ENCODE data around the gene DNAJB12.
A peak's percentile ranks its signal among the peaks of the same experiment; 100 is the strongest.

DNA sequence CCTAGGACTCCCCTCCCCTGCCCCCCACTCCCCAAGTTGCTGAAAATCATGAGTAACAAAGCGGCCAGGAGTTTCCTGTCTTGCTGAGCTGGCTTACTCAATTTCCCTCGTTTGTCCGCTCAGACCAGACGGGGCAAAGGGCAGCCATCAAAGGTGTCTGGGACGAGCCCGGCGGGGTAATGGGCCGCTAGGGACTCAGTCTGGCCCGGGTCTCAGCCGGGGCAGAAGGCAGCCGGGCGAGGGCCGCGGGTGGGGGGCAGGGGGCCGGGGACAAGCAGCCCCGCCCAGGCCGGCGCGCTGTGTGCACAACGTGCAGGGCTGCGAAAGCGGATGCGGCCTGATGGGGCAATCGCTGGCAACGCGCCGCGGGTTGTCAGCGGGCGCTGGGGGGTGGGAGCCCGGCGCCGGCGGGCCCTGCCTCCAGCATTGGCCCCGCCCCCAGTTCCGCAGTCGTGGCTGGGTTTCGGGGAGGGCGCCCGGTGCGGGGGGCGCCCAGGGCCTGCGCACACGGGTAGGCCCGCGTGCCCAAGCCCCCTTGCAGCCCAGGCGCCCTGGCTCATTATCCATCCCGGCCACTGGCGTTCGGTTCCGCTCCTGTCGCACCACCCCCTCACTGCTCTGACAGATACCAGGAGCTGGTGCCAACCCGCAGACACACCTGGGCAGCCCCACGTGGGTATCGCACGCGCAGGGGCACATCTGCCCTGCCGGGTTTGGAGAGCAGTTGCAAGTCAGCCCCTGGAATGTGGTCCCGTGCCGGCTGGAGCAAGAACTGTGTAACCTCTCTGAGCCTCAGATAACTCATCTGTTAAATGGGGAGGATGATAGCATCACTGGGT lies 35.1 kb downstream of the DNAJB12 start:
- TF ChIP-seq, protein P1, sequence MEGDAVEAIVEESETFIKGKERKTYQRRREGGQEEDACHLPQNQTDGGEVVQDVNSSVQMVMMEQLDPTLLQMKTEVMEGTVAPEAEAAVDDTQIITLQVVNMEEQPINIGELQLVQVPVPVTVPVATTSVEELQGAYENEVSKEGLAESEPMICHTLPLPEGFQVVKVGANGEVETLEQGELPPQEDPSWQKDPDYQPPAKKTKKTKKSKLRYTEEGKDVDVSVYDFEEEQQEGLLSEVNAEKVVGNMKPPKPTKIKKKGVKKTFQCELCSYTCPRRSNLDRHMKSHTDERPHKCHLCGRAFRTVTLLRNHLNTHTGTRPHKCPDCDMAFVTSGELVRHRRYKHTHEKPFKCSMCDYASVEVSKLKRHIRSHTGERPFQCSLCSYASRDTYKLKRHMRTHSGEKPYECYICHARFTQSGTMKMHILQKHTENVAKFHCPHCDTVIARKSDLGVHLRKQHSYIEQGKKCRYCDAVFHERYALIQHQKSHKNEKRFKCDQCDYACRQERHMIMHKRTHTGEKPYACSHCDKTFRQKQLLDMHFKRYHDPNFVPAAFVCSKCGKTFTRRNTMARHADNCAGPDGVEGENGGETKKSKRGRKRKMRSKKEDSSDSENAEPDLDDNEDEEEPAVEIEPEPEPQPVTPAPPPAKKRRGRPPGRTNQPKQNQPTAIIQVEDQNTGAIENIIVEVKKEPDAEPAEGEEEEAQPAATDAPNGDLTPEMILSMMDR (IDR thresholded peaks at IDR 0.05) = no peak
- TF ChIP-seq POLR2AphosphoS5 (IDR thresholded peaks at IDR 0.05) (peak; percentile 52 to 82 (median 78)), EP300 (IDR thresholded peaks at IDR 0.05) (no peak)
